Measurements from ENCODE around the gene PCDHGA3. TPM values are rescaled to one million over a fixed set of nuclear protein-coding genes. Genes with fewer than 3 reads are reported as not detected.

PCDHGA3 gene
- total and polyA plus RNA-seq, 2 donors from 2014 or later, result 0.22 to 4.0 TPM

DNA sequence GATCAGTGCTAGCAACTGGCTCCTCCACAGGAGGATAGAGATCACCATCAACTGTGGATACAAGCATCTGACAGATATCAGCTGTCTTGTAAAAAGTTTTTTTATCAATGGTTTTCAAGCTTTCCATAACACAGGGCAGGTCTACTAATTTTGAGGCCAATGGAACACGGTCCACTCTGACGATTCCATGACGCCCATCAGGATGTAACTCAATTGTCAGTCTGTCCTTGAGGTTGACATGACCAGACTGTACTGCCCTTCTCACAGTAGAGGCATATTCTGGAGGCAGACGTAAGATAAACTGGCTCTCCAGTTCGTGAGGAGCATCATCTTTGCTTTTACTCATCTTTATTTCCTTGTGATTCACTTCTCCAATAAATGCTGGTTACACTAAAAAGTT is 23.9 kb upstream of the PCDHGA3 start:
- no peak for DNase-seq
- TF ChIP-seq, protein P1, sequence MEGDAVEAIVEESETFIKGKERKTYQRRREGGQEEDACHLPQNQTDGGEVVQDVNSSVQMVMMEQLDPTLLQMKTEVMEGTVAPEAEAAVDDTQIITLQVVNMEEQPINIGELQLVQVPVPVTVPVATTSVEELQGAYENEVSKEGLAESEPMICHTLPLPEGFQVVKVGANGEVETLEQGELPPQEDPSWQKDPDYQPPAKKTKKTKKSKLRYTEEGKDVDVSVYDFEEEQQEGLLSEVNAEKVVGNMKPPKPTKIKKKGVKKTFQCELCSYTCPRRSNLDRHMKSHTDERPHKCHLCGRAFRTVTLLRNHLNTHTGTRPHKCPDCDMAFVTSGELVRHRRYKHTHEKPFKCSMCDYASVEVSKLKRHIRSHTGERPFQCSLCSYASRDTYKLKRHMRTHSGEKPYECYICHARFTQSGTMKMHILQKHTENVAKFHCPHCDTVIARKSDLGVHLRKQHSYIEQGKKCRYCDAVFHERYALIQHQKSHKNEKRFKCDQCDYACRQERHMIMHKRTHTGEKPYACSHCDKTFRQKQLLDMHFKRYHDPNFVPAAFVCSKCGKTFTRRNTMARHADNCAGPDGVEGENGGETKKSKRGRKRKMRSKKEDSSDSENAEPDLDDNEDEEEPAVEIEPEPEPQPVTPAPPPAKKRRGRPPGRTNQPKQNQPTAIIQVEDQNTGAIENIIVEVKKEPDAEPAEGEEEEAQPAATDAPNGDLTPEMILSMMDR (IDR thresholded peaks at IDR 0.05; ENCODE audit: borderline replicate concordance, extremely low read depth, insufficient read depth), result no peak
- peak overlapping the region in 1 of 3 donors; percentile 78 for H3K9ac ChIP-seq (ENCODE audit: low read length in 3 of 3)
- intact Hi-C loops (cut with DNase I), result no loop called here
- H3K27me3 ChIP-seq (ENCODE audit: control insufficient read depth, insufficient read depth, low read length), result no peaks in the 10 kb centered on the region
- no peak overlapping the region for H3K27ac ChIP-seq (ENCODE audit: low read depth in 2 of 2, low read length in 2 of 2)
- H3K4me1 ChIP-seq (ENCODE audit: control insufficient read depth in 2 of 3, insufficient read depth in 2 of 3, low read depth in 1 of 3, low read length in 3 of 3), result peaks cover 0 to 3% (median 2%) of the 10 kb centered on the region in 3 donors
- peaks cover 17 to 61% (median 45%) of the 10 kb centered on the region in 3 donors for H3K9me3 ChIP-seq (ENCODE audit: control insufficient read depth in 2 of 3, insufficient read depth in 1 of 3, low read length in 3 of 3)
- no peak for FAIRE-seq
- H3K36me3 ChIP-seq (ENCODE audit: control insufficient read depth in 2 of 3, insufficient read depth in 3 of 3, low read length in 3 of 3), result peaks cover 0 to 12% (median 11%) of the 10 kb centered on the region in 3 donors
- H3K4me3 ChIP-seq (ENCODE audit: low read length in 3 of 3), result peak overlapping the region; percentile 88 to 96 (median 96)

DNA sequence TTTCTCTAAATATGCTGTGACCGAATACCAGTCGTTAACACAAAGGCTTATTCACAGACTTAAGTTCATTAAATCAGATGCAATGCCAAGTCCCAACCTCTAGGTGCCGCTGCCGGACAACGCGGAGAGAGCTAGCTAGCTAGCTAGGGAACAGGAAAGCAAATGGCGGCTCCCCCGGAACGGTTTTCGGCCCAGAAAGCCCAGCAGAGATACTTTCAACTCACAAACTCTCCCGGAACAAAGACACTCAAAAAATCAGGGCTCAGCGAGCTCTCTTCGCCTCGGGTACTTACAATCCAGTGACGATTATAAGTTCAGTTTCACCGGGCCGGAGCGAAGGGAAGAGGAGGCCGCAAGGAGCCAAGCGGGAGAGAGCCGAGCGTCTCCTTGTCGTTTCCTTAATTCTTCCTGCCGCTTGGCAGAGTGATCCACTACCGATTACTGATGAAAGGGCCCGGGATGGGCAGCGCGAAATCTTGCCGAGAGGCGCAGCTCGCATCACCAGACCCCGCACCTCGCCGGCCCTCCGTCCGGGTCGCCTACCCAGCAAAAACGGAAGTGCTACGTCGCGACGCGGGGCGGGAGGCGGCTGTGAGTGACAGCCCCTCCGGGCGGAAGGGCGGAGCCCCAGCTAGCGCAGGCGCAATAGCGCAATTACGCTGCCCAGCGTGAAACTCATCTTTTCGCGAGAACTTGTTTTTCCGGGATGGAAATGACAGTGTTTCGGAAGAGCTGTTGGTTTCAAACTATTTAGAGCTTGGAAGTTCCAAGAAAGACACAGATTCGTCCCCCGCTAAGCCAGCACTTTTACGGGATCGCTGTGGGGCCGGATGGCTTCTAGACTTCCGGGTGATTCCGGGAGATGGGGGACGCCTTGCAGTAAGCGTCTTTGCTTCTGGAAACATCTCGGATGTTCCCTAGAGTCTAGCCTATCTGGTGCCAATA is 23.1 kb upstream of the PCDHGA3 start, which contains the start of gene TAF7:
Gene TAF7, minus strand, starts transcription at position 560 of the 945 bp plus-strand sequence. CDS start 740 bp downstream, outside the sequence.
- Histone ChIP-seq H3K4me3 (ENCODE audit: low read length in 3 of 3) (peak within 1 kb of the TSS; percentile 88 to 96 (median 96)), H3K4me1 (ENCODE audit: control insufficient read depth in 2 of 3, insufficient read depth in 2 of 3, low read depth in 1 of 3, low read length in 3 of 3) (peaks cover 0 to 3% (median 2%) of the 10 kb centered on the region in 3 donors), H3K27me3 (ENCODE audit: control insufficient read depth, insufficient read depth, low read length) (no peaks in the 10 kb centered on the region), H3K27ac (ENCODE audit: low read depth in 2 of 2, low read length in 2 of 2) (peak within 1 kb of the TSS; percentile 85 to 88), H3K9me3 (ENCODE audit: control insufficient read depth in 2 of 3, insufficient read depth in 1 of 3, low read length in 3 of 3) (peaks cover 17 to 54% (median 37%) of the 10 kb centered on the region in 3 donors), H3K36me3 (ENCODE audit: control insufficient read depth in 2 of 3, insufficient read depth in 3 of 3, low read length in 3 of 3) (peaks cover 0 to 12% (median 11%) of the 10 kb centered on the region in 3 donors), H3K9ac (ENCODE audit: low read length in 3 of 3) (peak within 1 kb of the TSS; percentile 72 to 92 (median 86))
- intact Hi-C loops (cut with DNase I), result no loop called here
- DNase-seq, result peak; percentile 94 to 98 (median 96)
- FAIRE-seq, result no peak
- TF ChIP-seq, protein P1 (IDR thresholded peaks at IDR 0.05; ENCODE audit: borderline replicate concordance, extremely low read depth, insufficient read depth), result peak; percentile 74

DNA sequence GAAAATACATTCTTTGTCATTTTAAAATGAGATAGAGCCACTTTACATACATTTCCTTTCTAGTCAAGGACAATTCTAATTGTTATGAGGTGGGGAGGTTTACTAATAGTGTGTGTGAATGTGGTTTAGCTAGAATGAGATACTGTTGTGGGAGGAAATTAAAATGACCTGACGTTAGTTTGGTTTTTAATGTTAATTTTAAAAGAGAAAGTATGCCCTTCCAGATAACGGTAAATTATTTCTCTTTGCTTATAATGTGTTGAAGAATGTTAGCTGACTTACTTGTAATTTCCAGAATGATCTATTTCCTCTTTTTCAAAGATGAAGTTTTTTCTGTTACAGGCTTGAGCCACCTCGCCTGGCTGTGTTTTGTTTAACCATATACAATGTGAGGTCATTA is 21.4 kb upstream of the PCDHGA3 start:
- Histone ChIP-seq H3K36me3 (ENCODE audit: control insufficient read depth in 2 of 3, insufficient read depth in 3 of 3, low read length in 3 of 3) (peaks cover 0 to 12% (median 11%) of the 10 kb centered on the region in 3 donors), H3K4me1 (ENCODE audit: control insufficient read depth in 2 of 3, insufficient read depth in 2 of 3, low read depth in 1 of 3, low read length in 3 of 3) (peaks cover 0 to 3% (median 2%) of the 10 kb centered on the region in 3 donors), H3K4me3 (ENCODE audit: low read length in 3 of 3) (no peak overlapping the region), H3K9ac (ENCODE audit: low read length in 3 of 3) (no peak overlapping the region), H3K9me3 (ENCODE audit: control insufficient read depth in 2 of 3, insufficient read depth in 1 of 3, low read length in 3 of 3) (peaks cover 17 to 38% (median 26%) of the 10 kb centered on the region in 3 donors), H3K27ac (ENCODE audit: low read depth in 2 of 2, low read length in 2 of 2) (no peak overlapping the region), H3K27me3 (ENCODE audit: control insufficient read depth, insufficient read depth, low read length) (no peaks in the 10 kb centered on the region)
- TF ChIP-seq, protein P1 (IDR thresholded peaks at IDR 0.05; ENCODE audit: borderline replicate concordance, extremely low read depth, insufficient read depth), result no peak
- no peak for FAIRE-seq
- no peak for DNase-seq
- intact Hi-C loops (cut with DNase I), result no loop called here
